Measurements from ENCODE around the gene ADORA1.

Gene ADORA1

DNA sequence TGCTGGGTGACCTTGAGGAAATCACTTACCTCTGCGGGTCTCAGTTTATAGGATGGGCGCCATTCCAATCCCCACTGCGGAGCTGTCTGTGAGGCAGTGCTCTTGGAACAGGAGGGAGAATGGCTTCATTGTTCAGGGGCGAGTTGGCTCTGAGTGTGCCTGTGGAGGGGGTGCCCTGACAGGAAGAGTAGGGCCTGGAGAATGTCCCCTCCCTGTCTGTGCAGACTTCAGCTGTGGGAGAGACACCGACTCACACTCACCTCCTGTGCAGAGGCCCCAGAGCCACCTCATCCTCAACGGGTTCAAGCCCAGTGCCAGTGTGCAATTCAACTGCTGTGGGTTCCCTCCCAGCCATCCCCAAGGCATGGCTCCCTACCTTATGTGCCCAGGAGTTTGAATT, 17.1 kb downstream of the ADORA1 start:
- H3K27ac ChIP-seq (ENCODE audit: low read depth, low read length), result no peak overlapping the region
- no peaks in the 10 kb centered on the region for H3K79me2 ChIP-seq (ENCODE audit: control insufficient read depth, insufficient read depth, low read length, unreplicated experiment)
- H3K36me3 ChIP-seq (ENCODE audit: insufficient read depth, low read length), result no peaks in the 10 kb centered on the region
- H3K27me3 ChIP-seq (ENCODE audit: insufficient read depth, low read length), result no peaks in the 10 kb centered on the region
- no peak overlapping the region for H2AFZ ChIP-seq (ENCODE audit: low read length, unreplicated experiment)
- peaks cover 8% of the 10 kb centered on the region for H3K4me1 ChIP-seq (ENCODE audit: control insufficient read depth, insufficient read depth, low read length, unreplicated experiment)
- H3K4me3 ChIP-seq (ENCODE audit: low read depth, low read length), result no peak overlapping the region

DNA sequence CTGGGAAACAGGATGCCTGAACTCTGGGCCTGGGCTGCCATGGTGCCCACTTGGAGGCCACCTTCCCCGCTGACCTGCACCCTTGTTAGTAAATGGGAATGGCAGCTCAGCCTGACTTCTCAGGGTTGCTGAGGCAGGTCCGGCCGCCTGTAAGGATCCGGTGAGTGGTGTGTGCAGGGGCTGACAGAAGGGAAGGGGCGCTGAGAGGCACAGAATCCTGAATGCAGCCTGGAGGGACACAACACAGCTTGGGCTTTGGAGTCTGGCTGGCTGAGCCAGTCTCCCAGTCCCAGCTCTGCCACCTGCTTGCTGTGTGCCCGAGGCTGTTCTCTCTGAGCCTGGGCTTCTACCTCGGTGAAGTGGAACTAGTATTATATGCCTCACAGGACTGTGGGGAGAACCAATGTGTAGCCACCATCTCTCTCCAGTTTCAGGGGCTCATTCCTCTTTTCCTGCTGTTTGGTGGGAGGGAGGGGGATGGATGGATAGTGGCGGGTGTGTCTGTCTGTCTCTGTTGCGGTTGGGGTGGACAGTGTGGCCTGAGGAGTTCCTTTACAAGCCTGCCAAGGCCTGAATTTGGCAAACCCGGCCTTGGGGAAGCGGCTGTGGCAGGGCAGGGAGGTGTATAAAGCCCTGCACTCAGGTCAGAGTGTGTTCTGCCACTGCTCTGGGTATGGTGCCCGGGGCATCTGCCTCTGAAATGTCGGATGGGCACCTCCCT, 18.0 kb downstream of the ADORA1 start:
- Histone ChIP-seq H3K27me3 (ENCODE audit: insufficient read depth, low read length) (no peaks in the 10 kb centered on the region), H3K27ac (ENCODE audit: low read depth, low read length) (no peak overlapping the region), H3K4me3 (ENCODE audit: low read depth, low read length) (no peak overlapping the region), H3K4me1 (ENCODE audit: control insufficient read depth, insufficient read depth, low read length, unreplicated experiment) (peaks cover 8% of the 10 kb centered on the region), H3K79me2 (ENCODE audit: control insufficient read depth, insufficient read depth, low read length, unreplicated experiment) (no peaks in the 10 kb centered on the region), H2AFZ (ENCODE audit: low read length, unreplicated experiment) (no peak overlapping the region), H3K36me3 (ENCODE audit: insufficient read depth, low read length) (no peaks in the 10 kb centered on the region)

DNA sequence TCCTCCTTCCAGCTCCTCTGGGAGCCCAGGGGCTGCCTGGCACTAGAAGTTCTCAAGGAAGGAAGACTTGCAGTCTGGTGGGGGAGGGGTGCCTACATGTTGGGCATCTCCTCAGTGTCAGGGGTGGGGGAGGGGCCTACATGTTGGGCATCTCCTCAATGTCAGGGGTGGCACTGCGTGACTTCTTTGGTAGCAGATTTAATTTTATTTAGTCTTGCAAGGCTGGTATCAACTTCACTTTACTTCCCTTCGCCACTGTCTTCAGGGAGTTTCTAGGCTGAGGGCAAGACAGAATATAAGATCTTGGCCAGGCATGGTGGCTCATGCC, 18.5 kb downstream of the ADORA1 start:
- Histone ChIP-seq H3K27ac (ENCODE audit: low read depth, low read length) (no peak overlapping the region), H3K4me3 (ENCODE audit: low read depth, low read length) (no peak overlapping the region), H3K79me2 (ENCODE audit: control insufficient read depth, insufficient read depth, low read length, unreplicated experiment) (no peaks in the 10 kb centered on the region), H3K27me3 (ENCODE audit: insufficient read depth, low read length) (no peaks in the 10 kb centered on the region), H3K36me3 (ENCODE audit: insufficient read depth, low read length) (no peaks in the 10 kb centered on the region), H2AFZ (ENCODE audit: low read length, unreplicated experiment) (no peak overlapping the region), H3K4me1 (ENCODE audit: control insufficient read depth, insufficient read depth, low read length, unreplicated experiment) (peaks cover 8% of the 10 kb centered on the region)

DNA sequence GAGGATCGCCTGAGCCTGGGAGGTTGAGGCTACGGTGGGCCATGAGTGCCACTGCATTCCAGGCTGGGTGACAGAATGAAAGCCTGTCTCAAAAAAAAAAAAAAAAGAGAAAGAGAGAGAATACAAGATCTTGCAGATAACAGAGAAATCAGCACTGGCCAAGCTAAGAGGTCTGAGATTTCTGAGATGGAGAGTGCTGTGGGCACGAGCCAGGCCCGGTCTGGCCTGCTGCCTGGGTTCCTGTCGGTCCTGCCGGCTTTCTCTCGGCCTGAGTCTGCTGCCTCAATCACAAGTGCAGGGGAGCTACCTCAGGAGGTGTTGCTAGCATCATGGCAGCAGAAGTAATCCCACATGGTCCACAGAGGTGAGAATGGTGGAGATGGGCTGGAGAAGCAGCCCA, 19.0 kb downstream of the ADORA1 start:
- H3K4me1 ChIP-seq (ENCODE audit: control insufficient read depth, insufficient read depth, low read length, unreplicated experiment), result peaks cover 8% of the 10 kb centered on the region

DNA sequence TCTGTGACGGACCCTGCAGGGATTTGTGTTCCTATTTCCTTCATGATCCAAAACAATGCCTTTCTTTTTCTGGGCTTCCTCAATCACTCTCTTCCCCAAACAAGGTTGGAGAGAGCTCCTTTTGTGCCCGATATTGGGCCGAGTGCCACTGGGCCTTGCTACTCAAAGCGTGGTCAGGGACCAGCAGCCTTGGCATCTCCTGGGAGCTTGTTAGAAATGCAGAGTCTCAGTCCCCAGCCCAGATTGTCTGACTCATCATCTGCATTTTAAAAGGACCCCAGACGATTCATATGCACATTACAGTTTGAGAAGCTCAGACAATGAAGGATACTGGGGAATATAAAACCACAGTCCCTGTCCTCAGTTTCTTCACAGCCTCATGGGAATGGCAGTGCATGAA, 19.9 kb downstream of the ADORA1 start:
- Histone ChIP-seq H3K4me3 (ENCODE audit: low read depth, low read length) (no peak overlapping the region), H3K27me3 (ENCODE audit: insufficient read depth, low read length) (no peaks in the 10 kb centered on the region), H3K36me3 (ENCODE audit: insufficient read depth, low read length) (no peaks in the 10 kb centered on the region), H3K27ac (ENCODE audit: low read depth, low read length) (no peak overlapping the region), H3K79me2 (ENCODE audit: control insufficient read depth, insufficient read depth, low read length, unreplicated experiment) (no peaks in the 10 kb centered on the region), H3K4me1 (ENCODE audit: control insufficient read depth, insufficient read depth, low read length, unreplicated experiment) (peaks cover 11% of the 10 kb centered on the region), H2AFZ (ENCODE audit: low read length, unreplicated experiment) (no peak overlapping the region)

More for the DNA sequence above, 19.0 kb downstream of the ADORA1 start:
- no peaks in the 10 kb centered on the region for H3K36me3 ChIP-seq (ENCODE audit: insufficient read depth, low read length)
- no peak overlapping the region for H3K4me3 ChIP-seq (ENCODE audit: low read depth, low read length)
- no peak overlapping the region for H2AFZ ChIP-seq (ENCODE audit: low read length, unreplicated experiment)
- no peaks in the 10 kb centered on the region for H3K27me3 ChIP-seq (ENCODE audit: insufficient read depth, low read length)
- H3K79me2 ChIP-seq (ENCODE audit: control insufficient read depth, insufficient read depth, low read length, unreplicated experiment), result no peaks in the 10 kb centered on the region
- H3K27ac ChIP-seq (ENCODE audit: low read depth, low read length), result no peak overlapping the region

DNA sequence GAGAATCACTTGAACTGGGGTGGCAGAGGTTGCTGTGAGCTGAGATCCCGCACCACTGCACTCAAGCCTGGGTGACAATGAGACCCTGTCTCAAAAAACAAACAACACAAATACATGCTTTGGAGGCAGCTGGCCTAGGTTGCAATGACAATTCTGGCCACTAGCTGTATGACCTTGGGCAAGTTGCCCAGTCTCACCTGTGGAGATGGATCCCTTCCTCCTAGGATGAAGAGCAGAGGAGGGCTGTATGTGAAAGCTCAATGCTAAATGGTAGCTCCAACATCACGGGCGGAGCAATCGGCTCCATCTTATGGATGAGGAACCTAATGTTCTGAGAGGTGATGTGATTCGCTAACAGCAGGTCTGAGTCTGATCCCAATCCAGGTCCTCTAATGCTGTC, 20.6 kb downstream of the ADORA1 start:
- peaks cover 19% of the 10 kb centered on the region for H3K4me1 ChIP-seq (ENCODE audit: control insufficient read depth, insufficient read depth, low read length, unreplicated experiment)
- no peaks in the 10 kb centered on the region for H3K36me3 ChIP-seq (ENCODE audit: insufficient read depth, low read length)
- no peaks in the 10 kb centered on the region for H3K79me2 ChIP-seq (ENCODE audit: control insufficient read depth, insufficient read depth, low read length, unreplicated experiment)
- H2AFZ ChIP-seq (ENCODE audit: low read length, unreplicated experiment), result no peak overlapping the region
- no peak overlapping the region for H3K4me3 ChIP-seq (ENCODE audit: low read depth, low read length)
- no peak overlapping the region for H3K27ac ChIP-seq (ENCODE audit: low read depth, low read length)
- no peaks in the 10 kb centered on the region for H3K27me3 ChIP-seq (ENCODE audit: insufficient read depth, low read length)

DNA sequence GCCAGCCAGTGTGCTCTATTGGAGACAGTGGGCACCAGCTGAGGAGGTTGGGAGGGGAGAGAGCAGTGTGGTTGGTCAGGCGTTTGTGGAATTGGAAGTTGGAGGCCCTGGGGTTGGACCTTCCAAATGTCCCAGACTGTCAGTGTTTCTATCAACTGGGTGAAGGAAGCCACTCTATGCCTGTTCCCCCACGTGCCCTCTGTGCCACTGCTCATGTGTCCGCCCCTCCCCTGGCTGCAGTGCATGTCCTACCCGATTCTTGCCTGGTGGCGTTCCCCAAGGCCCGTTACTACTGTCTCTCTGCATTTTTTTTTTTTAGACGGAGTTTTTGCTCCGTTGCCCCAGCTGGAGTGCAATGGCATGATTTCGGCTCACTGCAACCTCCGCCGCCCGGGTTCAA, 21.1 kb downstream of the ADORA1 start:
- Histone ChIP-seq H3K4me3 (ENCODE audit: low read depth, low read length) (no peak overlapping the region), H3K79me2 (ENCODE audit: control insufficient read depth, insufficient read depth, low read length, unreplicated experiment) (no peaks in the 10 kb centered on the region), H3K27me3 (ENCODE audit: insufficient read depth, low read length) (no peaks in the 10 kb centered on the region), H3K36me3 (ENCODE audit: insufficient read depth, low read length) (no peaks in the 10 kb centered on the region), H3K4me1 (ENCODE audit: control insufficient read depth, insufficient read depth, low read length, unreplicated experiment) (peaks cover 24% of the 10 kb centered on the region), H3K27ac (ENCODE audit: low read depth, low read length) (no peak overlapping the region), H2AFZ (ENCODE audit: low read length, unreplicated experiment) (no peak overlapping the region)

DNA sequence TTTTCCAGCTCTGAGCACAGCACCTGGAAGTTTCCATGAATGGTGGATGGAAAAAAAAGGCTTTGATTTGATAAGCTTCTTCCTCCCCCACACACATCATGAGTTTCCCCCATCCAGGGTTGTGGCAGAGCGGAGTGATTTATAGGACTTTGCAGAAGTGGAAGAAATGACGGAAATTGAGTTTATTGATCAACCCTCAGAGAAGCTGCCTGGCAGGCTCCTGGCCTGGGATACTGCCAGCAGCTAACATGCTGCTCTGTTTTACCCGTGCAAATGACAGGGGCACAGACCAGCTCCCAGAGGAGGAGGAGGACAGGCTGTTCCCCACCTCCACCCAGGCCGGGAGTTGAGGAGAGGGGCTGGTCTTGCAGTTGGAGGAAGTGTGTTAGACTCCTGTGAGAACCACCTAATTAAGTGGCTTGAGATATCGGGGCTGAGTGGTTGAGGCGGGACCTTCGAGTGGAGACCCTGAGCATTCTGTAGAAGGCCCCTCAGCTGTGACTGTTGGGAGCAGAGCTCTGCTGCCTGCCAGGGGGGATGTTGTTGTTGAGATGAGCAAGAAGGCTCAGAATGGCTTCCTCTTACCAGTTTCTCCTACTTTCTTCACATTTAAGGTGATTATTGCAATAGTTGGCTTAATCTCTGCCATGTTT, 21.8 kb downstream of the ADORA1 start:
- Histone ChIP-seq H3K4me1 (ENCODE audit: control insufficient read depth, insufficient read depth, low read length, unreplicated experiment) (peaks cover 31% of the 10 kb centered on the region), H2AFZ (ENCODE audit: low read length, unreplicated experiment) (no peak overlapping the region), H3K79me2 (ENCODE audit: control insufficient read depth, insufficient read depth, low read length, unreplicated experiment) (no peaks in the 10 kb centered on the region), H3K36me3 (ENCODE audit: insufficient read depth, low read length) (no peaks in the 10 kb centered on the region), H3K4me3 (ENCODE audit: low read depth, low read length) (no peak overlapping the region), H3K27ac (ENCODE audit: low read depth, low read length) (no peak overlapping the region), H3K27me3 (ENCODE audit: insufficient read depth, low read length) (no peaks in the 10 kb centered on the region)

DNA sequence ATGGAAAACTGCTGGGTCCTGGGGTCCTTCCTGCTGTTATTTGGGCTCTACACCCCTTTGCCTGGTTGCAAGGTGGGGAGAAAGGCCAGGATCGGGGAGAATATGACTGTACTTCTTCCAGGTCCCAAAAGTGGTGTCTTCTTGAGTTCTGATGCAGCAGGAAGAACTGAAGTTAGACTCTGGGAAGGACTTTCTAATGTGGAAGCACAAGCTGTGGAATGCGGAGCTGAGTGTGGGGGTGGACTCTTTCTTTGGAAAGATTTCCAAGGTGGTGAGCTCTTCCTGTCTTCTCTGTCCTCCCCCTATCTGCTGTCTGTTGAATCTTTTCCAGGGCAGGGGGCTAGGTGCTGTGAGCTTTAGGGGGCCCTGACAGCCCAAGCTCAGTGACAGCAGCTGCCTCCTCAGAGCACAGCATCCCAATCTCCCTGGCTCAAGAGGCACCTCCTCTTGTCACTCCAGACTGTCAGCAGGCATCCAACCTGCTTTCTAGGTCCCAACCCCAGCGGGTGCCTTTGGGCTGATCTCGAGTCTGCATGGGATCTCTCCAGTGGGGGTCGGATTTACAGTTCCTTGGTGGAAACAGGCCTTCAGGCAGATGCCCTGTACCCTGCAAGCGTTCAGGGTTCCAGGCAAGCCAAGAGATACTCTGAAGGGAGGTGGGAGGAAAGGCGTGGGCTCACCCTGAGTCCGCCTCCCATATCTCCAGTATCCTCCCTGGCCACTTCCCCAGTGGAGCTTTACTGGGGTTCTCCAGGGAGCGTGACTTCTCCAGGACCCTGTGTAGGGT, 23.2 kb downstream of the ADORA1 start:
- H3K27ac ChIP-seq (ENCODE audit: low read depth, low read length), result no peak overlapping the region
- H2AFZ ChIP-seq (ENCODE audit: low read length, unreplicated experiment), result no peak overlapping the region
- no peak overlapping the region for H3K4me3 ChIP-seq (ENCODE audit: low read depth, low read length)
- no peaks in the 10 kb centered on the region for H3K27me3 ChIP-seq (ENCODE audit: insufficient read depth, low read length)
- peaks cover 27% of the 10 kb centered on the region for H3K4me1 ChIP-seq (ENCODE audit: control insufficient read depth, insufficient read depth, low read length, unreplicated experiment)
- no peaks in the 10 kb centered on the region for H3K79me2 ChIP-seq (ENCODE audit: control insufficient read depth, insufficient read depth, low read length, unreplicated experiment)
- no peaks in the 10 kb centered on the region for H3K36me3 ChIP-seq (ENCODE audit: insufficient read depth, low read length)

DNA sequence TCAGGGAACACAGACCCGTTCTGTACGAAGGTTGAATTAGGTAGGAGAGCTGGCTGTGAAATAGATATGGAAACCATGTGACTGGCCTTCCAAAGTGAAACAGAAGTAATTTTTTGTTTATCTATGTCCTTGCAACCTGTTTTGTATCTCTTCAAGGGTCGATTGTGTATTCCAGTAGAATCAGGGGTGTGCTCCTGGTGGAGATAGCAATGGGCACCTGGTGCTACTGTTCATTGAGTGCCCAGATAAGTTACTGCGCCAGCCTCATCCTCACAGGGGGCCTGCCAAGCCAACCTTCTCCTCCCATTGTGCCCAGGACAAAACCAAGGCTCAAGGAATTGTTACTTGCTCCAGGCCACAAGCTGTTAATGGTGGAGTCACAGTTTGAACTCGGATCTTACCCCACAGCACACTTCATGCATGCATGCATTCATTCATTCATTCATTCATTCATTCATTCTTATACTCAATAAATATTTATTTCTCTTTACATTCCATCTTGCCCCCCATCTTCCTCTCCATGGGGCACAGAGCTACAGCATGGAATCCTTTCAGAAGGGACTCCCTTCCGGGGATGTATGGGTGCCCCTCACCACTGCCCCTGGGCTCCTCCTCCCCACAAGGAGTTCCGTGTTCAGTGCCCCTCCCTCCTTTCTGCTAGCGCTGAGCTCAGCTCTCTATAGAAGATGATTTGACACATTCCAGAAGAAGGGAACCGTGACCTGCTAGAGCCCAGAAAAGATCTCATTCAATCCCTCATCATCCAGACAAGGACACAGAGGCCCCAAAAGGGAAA, 24.0 kb downstream of the ADORA1 start:
- Histone ChIP-seq H3K27ac (ENCODE audit: low read depth, low read length) (no peak overlapping the region), H2AFZ (ENCODE audit: low read length, unreplicated experiment) (no peak overlapping the region), H3K36me3 (ENCODE audit: insufficient read depth, low read length) (no peaks in the 10 kb centered on the region), H3K4me3 (ENCODE audit: low read depth, low read length) (no peak overlapping the region), H3K79me2 (ENCODE audit: control insufficient read depth, insufficient read depth, low read length, unreplicated experiment) (no peaks in the 10 kb centered on the region), H3K27me3 (ENCODE audit: insufficient read depth, low read length) (no peaks in the 10 kb centered on the region), H3K4me1 (ENCODE audit: control insufficient read depth, insufficient read depth, low read length, unreplicated experiment) (peaks cover 27% of the 10 kb centered on the region)
